ENCODE results near the gene EPHA7. TPM values are rescaled to one million over a fixed set of nuclear protein-coding genes. Genes with fewer than 3 reads are reported as not detected.

The EPHA7 gene
- polyA plus RNA-seq, 2 of the 4 experiments (the other 2 are of a cell fraction), result 0.45 to 0.56 TPM

DNA sequence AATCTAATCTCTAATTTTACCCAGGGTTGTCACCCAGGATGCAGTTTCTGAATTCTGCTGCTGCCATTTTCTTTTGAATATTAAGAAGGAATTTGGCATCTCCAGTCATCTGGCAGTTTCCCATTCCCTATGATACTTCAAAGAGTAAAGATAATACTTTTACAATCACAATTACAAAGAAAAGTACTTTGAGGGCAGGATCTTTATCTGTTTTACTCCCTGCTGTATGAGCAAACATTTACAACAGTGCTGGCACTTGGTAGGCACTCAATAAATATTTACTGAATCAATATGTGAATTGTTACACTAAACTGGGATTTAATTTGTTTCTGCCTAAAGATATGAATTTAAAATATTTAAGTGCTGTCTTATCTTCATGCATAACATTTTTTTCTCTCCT, 224.9 kb downstream of the EPHA7 start:
- DNase-seq (ENCODE audit: low read depth in 1 of 2, low spot score in 1 of 2) (no peak), ATAC-seq (no peak), FAIRE-seq (no peak)
- ChIA-PET POLR2A (no interaction called here), CTCF (no interaction called here)
- Histone ChIP-seq H3K27ac (no peak overlapping the region), H3K4me3 (no peak overlapping the region), H3K4me2 (no peak overlapping the region), H3K4me1 (no peaks in the 10 kb centered on the region), H3K9me3 (no peaks in the 10 kb centered on the region)
- TF ChIP-seq CBX8 (IDR thresholded peaks at IDR 0.05) (no peak), CHD4 (IDR thresholded peaks at IDR 0.05; ENCODE audit: borderline replicate concordance) (no peak), BHLHE40 (IDR thresholded peaks at IDR 0.05; ENCODE audit: low read depth, low read length) (no peak), CHD2 (IDR thresholded peaks at IDR 0.05; ENCODE audit: low read length, partially characterized antibody) (no peak), PHF8 (IDR thresholded peaks at IDR 0.05; ENCODE audit: borderline replicate concordance, low read depth) (no peak), RCOR1 (IDR thresholded peaks at IDR 0.05; ENCODE audit: low read depth, low read length) (no peak), HDAC2 (IDR thresholded peaks at IDR 0.05) (no peak), JUN (IDR thresholded peaks at IDR 0.05) (no peak), POLR2AphosphoS2 (conservative IDR thresholded peaks at IDR 0.05; ENCODE audit: low read length) (no peak), NR3C1 (IDR thresholded peaks at IDR 0.05) (no peak), SREBF2 (IDR thresholded peaks at IDR 0.05) (no peak), KDM1A (IDR thresholded peaks at IDR 0.05; ENCODE audit: low read depth) (no peak), MYC (IDR thresholded peaks at IDR 0.05; ENCODE audit: borderline replicate concordance, low read length) (no peak)
- TF ChIP-seq, protein P1, sequence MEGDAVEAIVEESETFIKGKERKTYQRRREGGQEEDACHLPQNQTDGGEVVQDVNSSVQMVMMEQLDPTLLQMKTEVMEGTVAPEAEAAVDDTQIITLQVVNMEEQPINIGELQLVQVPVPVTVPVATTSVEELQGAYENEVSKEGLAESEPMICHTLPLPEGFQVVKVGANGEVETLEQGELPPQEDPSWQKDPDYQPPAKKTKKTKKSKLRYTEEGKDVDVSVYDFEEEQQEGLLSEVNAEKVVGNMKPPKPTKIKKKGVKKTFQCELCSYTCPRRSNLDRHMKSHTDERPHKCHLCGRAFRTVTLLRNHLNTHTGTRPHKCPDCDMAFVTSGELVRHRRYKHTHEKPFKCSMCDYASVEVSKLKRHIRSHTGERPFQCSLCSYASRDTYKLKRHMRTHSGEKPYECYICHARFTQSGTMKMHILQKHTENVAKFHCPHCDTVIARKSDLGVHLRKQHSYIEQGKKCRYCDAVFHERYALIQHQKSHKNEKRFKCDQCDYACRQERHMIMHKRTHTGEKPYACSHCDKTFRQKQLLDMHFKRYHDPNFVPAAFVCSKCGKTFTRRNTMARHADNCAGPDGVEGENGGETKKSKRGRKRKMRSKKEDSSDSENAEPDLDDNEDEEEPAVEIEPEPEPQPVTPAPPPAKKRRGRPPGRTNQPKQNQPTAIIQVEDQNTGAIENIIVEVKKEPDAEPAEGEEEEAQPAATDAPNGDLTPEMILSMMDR (IDR thresholded peaks at IDR 0.05), result no peak
- TF ChIP-seq, protein P2, sequence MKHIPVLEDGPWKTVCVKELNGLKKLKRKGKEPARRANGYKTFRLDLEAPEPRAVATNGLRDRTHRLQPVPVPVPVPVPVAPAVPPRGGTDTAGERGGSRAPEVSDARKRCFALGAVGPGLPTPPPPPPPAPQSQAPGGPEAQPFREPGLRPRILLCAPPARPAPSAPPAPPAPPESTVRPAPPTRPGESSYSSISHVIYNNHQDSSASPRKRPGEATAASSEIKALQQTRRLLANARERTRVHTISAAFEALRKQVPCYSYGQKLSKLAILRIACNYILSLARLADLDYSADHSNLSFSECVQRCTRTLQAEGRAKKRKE (CRISPR knock-in tag; IDR thresholded peaks at IDR 0.05; ENCODE audit: low read depth), result no peak
- TF ChIP-seq, protein P3, sequence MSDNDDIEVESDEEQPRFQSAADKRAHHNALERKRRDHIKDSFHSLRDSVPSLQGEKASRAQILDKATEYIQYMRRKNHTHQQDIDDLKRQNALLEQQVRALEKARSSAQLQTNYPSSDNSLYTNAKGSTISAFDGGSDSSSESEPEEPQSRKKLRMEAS (IDR thresholded peaks at IDR 0.05), result no peak
- TF ChIP-seq, protein P4, sequence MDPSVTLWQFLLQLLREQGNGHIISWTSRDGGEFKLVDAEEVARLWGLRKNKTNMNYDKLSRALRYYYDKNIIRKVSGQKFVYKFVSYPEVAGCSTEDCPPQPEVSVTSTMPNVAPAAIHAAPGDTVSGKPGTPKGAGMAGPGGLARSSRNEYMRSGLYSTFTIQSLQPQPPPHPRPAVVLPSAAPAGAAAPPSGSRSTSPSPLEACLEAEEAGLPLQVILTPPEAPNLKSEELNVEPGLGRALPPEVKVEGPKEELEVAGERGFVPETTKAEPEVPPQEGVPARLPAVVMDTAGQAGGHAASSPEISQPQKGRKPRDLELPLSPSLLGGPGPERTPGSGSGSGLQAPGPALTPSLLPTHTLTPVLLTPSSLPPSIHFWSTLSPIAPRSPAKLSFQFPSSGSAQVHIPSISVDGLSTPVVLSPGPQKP (IDR thresholded peaks at IDR 0.05; ENCODE audit: low read depth, low read length), result no peak

DNA sequence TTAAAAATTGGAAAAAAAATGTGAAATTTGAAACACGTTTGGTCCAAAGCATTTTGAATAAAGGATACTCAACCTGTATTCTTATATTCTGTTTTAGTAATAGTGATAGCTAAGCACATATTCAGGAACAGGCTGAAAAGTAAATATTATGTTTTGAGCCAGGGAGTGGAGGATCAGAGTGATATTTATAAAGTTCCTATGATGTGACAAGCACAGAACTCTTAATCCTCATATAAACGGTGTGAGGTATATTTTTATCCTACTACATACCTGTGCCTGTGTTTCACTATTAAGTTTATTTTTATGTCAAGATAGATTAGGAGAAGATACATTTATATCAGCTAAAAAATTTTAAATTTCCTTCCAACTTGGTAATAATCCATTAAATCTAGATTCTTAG, 225.5 kb downstream of the EPHA7 start:
- POLR2A ChIA-PET, result no interaction called here
- Histone ChIP-seq H3K4me1 (no peaks in the 10 kb centered on the region), H3K4me3 (no peak overlapping the region), H3K4me2 (no peak overlapping the region), H3K27ac (no peak overlapping the region), H3K9me3 (no peaks in the 10 kb centered on the region)
- CTCF ChIA-PET, result no interaction called here
- 1% methylated on average over 2 of the region's 2 CpGs for WGBS (ENCODE audit: missing lambda C conversion rate)
- TF ChIP-seq BHLHE40 (IDR thresholded peaks at IDR 0.05; ENCODE audit: low read depth, low read length), result no peak
- TF ChIP-seq HOXB13 (CRISPR knock-in tag; IDR thresholded peaks at IDR 0.05; ENCODE audit: low read depth), result no peak
- TF ChIP-seq, protein P5, sequence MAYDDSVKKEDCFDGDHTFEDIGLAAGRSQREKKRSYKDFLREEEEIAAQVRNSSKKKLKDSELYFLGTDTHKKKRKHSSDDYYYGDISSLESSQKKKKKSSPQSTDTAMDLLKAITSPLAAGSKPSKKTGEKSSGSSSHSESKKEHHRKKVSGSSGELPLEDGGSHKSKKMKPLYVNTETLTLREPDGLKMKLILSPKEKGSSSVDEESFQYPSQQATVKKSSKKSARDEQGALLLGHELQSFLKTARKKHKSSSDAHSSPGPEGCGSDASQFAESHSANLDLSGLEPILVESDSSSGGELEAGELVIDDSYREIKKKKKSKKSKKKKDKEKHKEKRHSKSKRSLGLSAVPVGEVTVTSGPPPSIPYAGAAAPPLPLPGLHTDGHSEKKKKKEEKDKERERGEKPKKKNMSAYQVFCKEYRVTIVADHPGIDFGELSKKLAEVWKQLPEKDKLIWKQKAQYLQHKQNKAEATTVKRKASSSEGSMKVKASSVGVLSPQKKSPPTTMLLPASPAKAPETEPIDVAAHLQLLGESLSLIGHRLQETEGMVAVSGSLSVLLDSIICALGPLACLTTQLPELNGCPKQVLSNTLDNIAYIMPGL (CRISPR knock-in tag; IDR thresholded peaks at IDR 0.05; ENCODE audit: borderline replicate concordance), result no peak
- TF ChIP-seq, protein P2 (CRISPR knock-in tag; IDR thresholded peaks at IDR 0.05; ENCODE audit: low read depth), result no peak
- TF ChIP-seq HOXB5 (CRISPR knock-in tag; IDR thresholded peaks at IDR 0.05), result no peak
- TF ChIP-seq CBX2 (IDR thresholded peaks at IDR 0.05; ENCODE audit: borderline replicate concordance, low read depth), result no peak
- ATAC-seq (no peak), FAIRE-seq (no peak), DNase-seq (ENCODE audit: low read depth in 1 of 2, low spot score in 1 of 2) (no peak)
